ENCODE data around the gene ANKEF1.
"Not testable (repeated sequence)": the region's sequence is repeated elsewhere in the genome, so short reads cannot be mapped to it uniquely, and the experiment has no call there.

The ANKEF1 gene

GRCh38 chr20:10033905-10034650 is 709 bp upstream of the ANKEF1 start:
- no peak for DNase-seq

- DNase-seq = not testable (repeated sequence)
These were observed 1.5 kb downstream of the ANKEF1 start for GRCh38 chr20:10036321-10036720.

- no peak for DNase-seq
These were observed 5.5 kb downstream of the ANKEF1 start for GRCh38 chr20:10040070-10040975.

GRCh38 chr20:10042086-10042485 is 7.3 kb downstream of the ANKEF1 start:
- DNase-seq = no peak

GRCh38 chr20:10047427-10047826 is 12.6 kb downstream of the ANKEF1 start:
- no peak for DNase-seq

- DNase-seq = no peak
These were observed 16.4 kb downstream of the ANKEF1 start for GRCh38 chr20:10051185-10051584.

- no peak for DNase-seq
These were observed 24.2 kb downstream of the ANKEF1 start for GRCh38 chr20:10059006-10059405.

GRCh38 chr20:10060226-10060625 is 25.4 kb downstream of the ANKEF1 start:
- no peak for DNase-seq

GRCh38 chr20:10061641-10062040 is 26.9 kb downstream of the ANKEF1 start:
- DNase-seq = no peak

GRCh38 chr20:10063482-10063881 is 28.7 kb downstream of the ANKEF1 start:
- DNase-seq = no peak

GRCh38 chr20:10064611-10065010 is 29.8 kb downstream of the ANKEF1 start:
- no peak for DNase-seq

GRCh38 chr20:10065154-10065833 is 30.5 kb downstream of the ANKEF1 start:
- DNase-seq = no peak

GRCh38 chr20:10067321-10067720 is 32.5 kb downstream of the ANKEF1 start:
- no peak for DNase-seq

GRCh38 chr20:10074513-10074912 is 39.7 kb downstream of the ANKEF1 start:
- DNase-seq = no peak

GRCh38 chr20:10075606-10076005 is 40.8 kb downstream of the ANKEF1 start:
- DNase-seq = no peak

GRCh38 chr20:10076126-10077080 is 41.6 kb downstream of the ANKEF1 start:
- no peak for DNase-seq

- peak; percentile 2 to 7 for DNase-seq
These were observed 42.3 kb downstream of the ANKEF1 start for GRCh38 chr20:10077081-10077471.

GRCh38 chr20:10077886-10078285 is 43.1 kb downstream of the ANKEF1 start:
- DNase-seq = no peak

GRCh38 chr20:10078403-10078802 is 43.6 kb downstream of the ANKEF1 start:
- no peak for DNase-seq

- DNase-seq = no peak
These were observed 45.2 kb downstream of the ANKEF1 start for GRCh38 chr20:10079964-10080363.

GRCh38 chr20:10080574-10080973 is 45.8 kb downstream of the ANKEF1 start:
- no peak for DNase-seq

- no peak for DNase-seq
These were observed 55.2 kb downstream of the ANKEF1 start for GRCh38 chr20:10089871-10090587.
